IPS DF 4.7 (cell line): ENCODE data around the gene HAS3.
"Not testable (repeated sequence)": the region's sequence is repeated elsewhere in the genome, so short reads cannot be mapped to it uniquely, and the experiment has no call there.

Experiments
- DNase-seq: peaks from one replicate; pipeline ENCODE4 v3.0.0-alpha.2; 2013; ENCODE audit warnings: low spot score; ENCODE audit errors: extremely low read depth

Gene HAS3

DNA sequence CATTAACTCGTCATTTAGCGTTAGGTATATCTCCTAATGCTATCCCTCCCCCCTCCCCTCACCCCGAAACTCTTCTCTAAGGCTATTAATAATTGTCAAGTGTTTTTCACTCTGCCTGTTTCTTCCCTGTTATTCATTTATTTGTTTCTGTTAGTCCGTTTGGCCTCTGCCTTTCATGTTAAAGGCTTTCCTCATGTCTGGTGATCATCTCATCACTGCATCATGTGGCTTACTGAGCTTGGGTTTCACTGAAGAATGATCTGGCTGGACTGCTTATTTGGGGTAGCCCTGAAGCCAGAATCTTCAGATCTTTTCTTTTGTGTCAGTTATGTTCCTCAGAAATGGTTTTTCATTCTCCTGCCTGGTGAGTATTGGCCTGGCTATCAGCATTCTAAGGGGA, 36.5 kb downstream of the HAS3 start:
- DNase-seq: no peak

DNA sequence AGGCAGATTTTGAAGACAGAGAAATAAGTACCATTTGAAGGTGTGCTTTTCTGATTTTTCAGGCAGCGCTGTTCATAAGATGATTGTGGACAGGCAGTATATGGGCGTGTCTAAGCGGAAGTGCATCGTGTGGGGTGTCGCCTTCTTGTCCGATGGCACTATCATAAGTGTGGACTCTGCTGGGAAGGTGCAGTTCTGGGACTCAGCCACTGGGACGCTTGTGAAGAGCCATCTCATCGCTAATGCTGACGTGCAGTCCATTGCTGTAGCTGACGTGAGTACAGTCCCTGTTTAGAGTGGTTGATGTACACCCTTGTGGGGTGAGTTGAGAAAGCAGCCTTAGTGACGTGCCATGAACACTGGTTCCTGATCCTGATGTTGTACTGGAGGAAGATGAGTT, 37.7 kb downstream of the HAS3 start:
- no peak for DNase-seq

- DNase-seq: no peak
Measured at GRCh38 chr16:69145658-69146057, 40.2 kb downstream of the HAS3 start.

DNA sequence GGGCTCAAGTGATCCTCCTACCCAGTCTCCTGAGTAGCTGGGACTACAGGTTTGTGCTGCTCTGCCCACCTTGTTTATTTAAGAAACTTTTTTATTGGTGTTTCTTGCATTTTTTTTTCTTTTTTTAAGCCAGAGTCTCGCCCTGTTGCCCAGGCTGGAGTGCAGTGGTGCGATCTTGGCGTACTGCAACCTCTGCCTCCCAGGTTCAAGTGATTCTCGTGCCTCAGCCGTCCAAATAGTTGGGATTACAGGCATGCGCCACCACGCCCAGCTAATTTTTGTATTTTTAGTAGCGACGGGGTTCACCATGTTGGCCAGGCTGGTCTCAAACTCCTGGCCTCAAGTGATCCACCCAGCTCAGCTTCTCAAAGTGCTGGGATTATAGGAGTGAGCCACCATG, 44.2 kb downstream of the HAS3 start:
- DNase-seq: not testable (repeated sequence)

- DNase-seq: no peak
Measured at GRCh38 chr16:69150146-69150865, 44.9 kb downstream of the HAS3 start.

DNA sequence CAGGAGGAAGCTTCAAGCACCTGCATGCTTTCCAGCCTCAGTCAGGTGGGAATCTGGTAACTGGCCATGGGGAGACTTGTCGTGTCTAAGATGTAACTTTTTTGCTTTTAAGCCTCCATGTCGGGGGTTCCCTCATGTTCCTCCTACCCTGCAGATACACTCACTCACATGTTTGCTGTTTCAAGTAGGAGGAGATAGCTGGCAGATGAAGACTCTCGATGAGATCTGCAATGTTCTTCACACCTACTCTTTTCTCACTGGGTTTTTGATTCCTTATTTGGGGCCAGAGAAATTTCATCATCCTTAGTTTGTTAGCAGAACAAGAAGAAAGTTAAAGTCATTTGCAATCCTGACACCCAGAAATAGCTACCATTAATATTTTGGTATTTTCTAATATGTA, 51.7 kb downstream of the HAS3 start:
- no peak for DNase-seq

GRCh38 chr16:69160192-69160591, 54.7 kb downstream of the HAS3 start:
- no peak for DNase-seq

DNA sequence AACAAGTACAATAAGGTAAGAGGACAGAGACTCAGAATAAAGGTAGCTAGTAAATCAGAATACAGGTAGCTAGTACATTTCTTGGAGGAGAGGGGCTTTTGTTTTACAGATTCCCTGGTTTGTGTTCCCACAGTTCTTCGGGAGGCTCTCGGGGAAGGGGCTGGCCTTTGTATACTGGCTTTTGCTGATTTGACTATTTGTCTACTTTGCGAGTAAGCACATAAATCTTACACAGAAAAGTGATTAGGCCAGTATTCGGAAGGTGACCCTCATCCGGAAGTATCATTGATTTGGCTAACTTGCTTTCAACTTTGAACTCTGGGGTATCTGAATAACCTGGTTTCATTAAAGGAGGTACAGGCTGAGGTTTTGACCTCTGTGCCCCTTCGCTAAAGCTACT, 60.1 kb downstream of the HAS3 start:
- no peak for DNase-seq

GRCh38 chr16:69166221-69166833, 60.9 kb downstream of the HAS3 start:
- no peak for DNase-seq

DNA sequence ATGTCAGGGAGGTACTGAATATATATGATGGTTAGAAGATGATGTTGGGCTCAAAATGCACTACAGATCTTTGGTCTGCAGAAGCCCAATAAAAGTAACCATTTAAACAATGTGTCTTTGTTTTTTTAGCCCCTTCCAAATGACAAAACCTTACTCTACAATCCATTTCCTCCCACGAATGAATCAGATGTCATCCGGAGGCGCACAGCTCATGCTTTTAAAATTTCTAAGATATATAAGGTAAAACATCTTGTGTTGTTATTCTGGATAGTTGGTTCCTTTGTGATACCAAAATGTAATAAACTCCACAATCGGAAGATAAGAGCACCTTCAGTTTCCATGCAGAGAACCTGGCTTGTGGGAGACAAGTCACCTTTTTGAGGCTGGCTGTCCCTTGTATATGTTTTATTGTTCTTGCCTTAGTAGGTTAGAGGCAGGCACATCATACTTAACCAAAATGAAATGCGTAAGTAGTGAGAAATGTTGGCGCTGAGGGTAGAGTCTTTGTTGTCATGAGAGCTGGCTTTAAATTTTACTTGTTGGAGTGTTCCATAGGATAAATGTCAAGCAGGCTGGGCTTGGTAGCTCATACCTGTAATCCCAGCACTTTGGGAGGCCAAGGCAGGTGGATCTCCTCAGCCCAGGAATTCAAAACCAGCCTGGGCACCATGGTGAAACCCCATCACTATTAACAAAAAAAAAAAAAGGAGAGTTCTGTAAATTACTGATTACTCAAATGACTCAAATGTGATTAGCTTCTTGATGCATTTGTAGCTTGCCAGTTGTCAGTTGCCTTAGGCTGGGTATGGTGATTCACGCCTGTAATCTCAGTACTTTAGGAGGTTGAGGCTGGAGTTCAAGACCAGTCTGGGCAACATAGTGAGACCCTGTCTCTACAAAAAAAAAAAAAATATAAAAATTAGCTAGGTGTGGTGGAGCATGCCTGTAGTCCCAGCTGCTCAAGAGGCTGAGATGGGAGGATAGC, 61.8 kb downstream of the HAS3 start:
- no peak for DNase-seq
